ENCODE results near the gene FAM174C. TPM values are rescaled to one million over a fixed set of nuclear protein-coding genes. Genes with fewer than 3 reads are reported as not detected.

FAM174C gene
- total RNA-seq, 2 donors from 2014 or later, result 41.8 to 114 TPM

GRCh38 chr19:1269065-1269477, 6.3 kb upstream of the FAM174C start, which contains the start of gene CIRBP:
Gene CIRBP, plus strand, starts transcription at chr19:1269332. Its CDS starts 1,602 bp downstream, at chr19:1270934.
- Histone ChIP-seq H3K27ac (peak within 1 kb of the TSS; percentile 96), H3K27me3 (no peaks in the 10 kb centered on the region), H3K9ac (ENCODE audit: low read depth in 2 of 2, low read length in 2 of 2) (peak within 1 kb of the TSS; percentile 88 to 97), H3K36me3 (peaks cover 9% of the 10 kb centered on the region), H3K4me3 (peak within 1 kb of the TSS; percentile 71), H3K9me3 (no peaks in the 10 kb centered on the region), H3K4me1 (peaks cover 52% of the 10 kb centered on the region)
- DNase-seq, result peak; percentile 100
- intact Hi-C loops (cut with DNase I), result no loop called here
- no peak for TF ChIP-seq CTCF (IDR thresholded peaks at IDR 0.05)

- Histone ChIP-seq H3K27me3 (no peaks in the 10 kb centered on the region), H3K4me1 (peaks cover 58% of the 10 kb centered on the region), H3K27ac (peak overlapping the region; percentile 96), H3K36me3 (peaks cover 10% of the 10 kb centered on the region), H3K9ac (ENCODE audit: low read depth in 2 of 2, low read length in 2 of 2) (peak overlapping the region; percentile 88 to 97), H3K9me3 (no peaks in the 10 kb centered on the region), H3K4me3 (peak overlapping the region; percentile 71)
- TF ChIP-seq CTCF (IDR thresholded peaks at IDR 0.05), result no peak
- DNase-seq, result peak; percentile 91
- intact Hi-C loops (cut with DNase I), result no loop called here
Measured at GRCh38 chr19:1269478-1270212, 5.7 kb upstream of the FAM174C start.

- H3K9me3 ChIP-seq, result no peaks in the 10 kb centered on the region
- H3K36me3 ChIP-seq, result peaks cover 10% of the 10 kb centered on the region
- intact Hi-C loops (cut with DNase I), result no loop called here
- no peaks in the 10 kb centered on the region for H3K27me3 ChIP-seq
- peaks cover 63% of the 10 kb centered on the region for H3K4me1 ChIP-seq
- DNase-seq, result peak; percentile 63
- H3K27ac ChIP-seq, result peak overlapping the region; percentile 96
- TF ChIP-seq CTCF (IDR thresholded peaks at IDR 0.05), result no peak
- peak overlapping the region; percentile 71 for H3K4me3 ChIP-seq
- H3K9ac ChIP-seq (ENCODE audit: low read depth in 2 of 2, low read length in 2 of 2), result peak overlapping the region; percentile 88 to 97
Measured at GRCh38 chr19:1270213-1270853, 5.0 kb upstream of the FAM174C start.

GRCh38 chr19:1270854-1271527, 4.3 kb upstream of the FAM174C start:
- no peaks in the 10 kb centered on the region for H3K9me3 ChIP-seq
- TF ChIP-seq CTCF (IDR thresholded peaks at IDR 0.05), result no peak

More at GRCh38 chr19:1270854-1271527, 4.3 kb upstream of the FAM174C start:
- Histone ChIP-seq H3K27me3 (no peaks in the 10 kb centered on the region), H3K4me3 (peak overlapping the region; percentile 71), H3K9ac (ENCODE audit: low read depth in 2 of 2, low read length in 2 of 2) (peak overlapping the region; percentile 28 to 76), H3K4me1 (peaks cover 56% of the 10 kb centered on the region), H3K27ac (no peak overlapping the region), H3K36me3 (peaks cover 10% of the 10 kb centered on the region)
- DNase-seq, result no peak
- intact Hi-C loops (cut with DNase I), result no loop called here

Measured in colonic mucosa (tissue), 4 donors.